Measurements from ENCODE around the gene PRF1.

GRCh38 chr10:70560511-70560941, 42.0 kb downstream of the PRF1 start:
- no peak for TF ChIP-seq POLR2AphosphoS5 (IDR thresholded peaks at IDR 0.05)
- no peak for TF ChIP-seq POLR2A (IDR thresholded peaks at IDR 0.05)
